Measurements from ENCODE around the gene SWAP70. TPM values are rescaled to one million over a fixed set of nuclear protein-coding genes. Genes with fewer than 3 reads are reported as not detected.
A peak's percentile ranks its signal among the peaks of the same experiment; 100 is the strongest.

Gene SWAP70
- total RNA-seq, 2 donors from 2014 or later, result 28.8 to 30.7 TPM

DNA sequence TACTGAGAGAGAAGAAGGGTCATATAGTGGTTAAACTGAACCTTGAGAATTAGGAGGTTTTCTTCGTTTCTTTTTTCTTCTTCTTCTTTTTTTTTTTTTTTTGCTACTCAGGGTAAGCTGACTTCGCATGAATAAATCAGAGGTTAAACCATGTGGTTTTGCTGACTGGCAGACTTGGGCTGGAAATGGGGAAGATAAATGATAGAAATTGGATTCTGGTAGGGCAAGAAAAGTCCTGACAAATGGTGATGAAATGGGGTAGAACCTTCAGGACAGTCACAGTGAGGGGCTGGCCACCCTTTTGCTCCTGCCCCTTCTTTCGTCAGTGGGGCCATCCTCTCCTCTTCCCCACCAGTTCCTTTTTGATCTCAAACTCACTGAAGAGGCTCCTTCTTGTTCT, 1.6 kb upstream of the SWAP70 start:
- H3K27me3 ChIP-seq (ENCODE audit: control insufficient read depth, insufficient read depth, low read length, poor library complexity, severe bottlenecking), result no peaks in the 10 kb centered on the region
- no peak overlapping the region for H3K9ac ChIP-seq (ENCODE audit: extremely low read depth, low read length, poor library complexity, severe bottlenecking)
- no peak overlapping the region for H3K27ac Mint-ChIP-seq
- peaks cover 6% of the 10 kb centered on the region for H3K36me3 ChIP-seq (ENCODE audit: control insufficient read depth, insufficient read depth, low read length)
- H3K9me3 ChIP-seq (ENCODE audit: control insufficient read depth, low read length), result peaks cover 13% of the 10 kb centered on the region
- TF ChIP-seq, protein P1, sequence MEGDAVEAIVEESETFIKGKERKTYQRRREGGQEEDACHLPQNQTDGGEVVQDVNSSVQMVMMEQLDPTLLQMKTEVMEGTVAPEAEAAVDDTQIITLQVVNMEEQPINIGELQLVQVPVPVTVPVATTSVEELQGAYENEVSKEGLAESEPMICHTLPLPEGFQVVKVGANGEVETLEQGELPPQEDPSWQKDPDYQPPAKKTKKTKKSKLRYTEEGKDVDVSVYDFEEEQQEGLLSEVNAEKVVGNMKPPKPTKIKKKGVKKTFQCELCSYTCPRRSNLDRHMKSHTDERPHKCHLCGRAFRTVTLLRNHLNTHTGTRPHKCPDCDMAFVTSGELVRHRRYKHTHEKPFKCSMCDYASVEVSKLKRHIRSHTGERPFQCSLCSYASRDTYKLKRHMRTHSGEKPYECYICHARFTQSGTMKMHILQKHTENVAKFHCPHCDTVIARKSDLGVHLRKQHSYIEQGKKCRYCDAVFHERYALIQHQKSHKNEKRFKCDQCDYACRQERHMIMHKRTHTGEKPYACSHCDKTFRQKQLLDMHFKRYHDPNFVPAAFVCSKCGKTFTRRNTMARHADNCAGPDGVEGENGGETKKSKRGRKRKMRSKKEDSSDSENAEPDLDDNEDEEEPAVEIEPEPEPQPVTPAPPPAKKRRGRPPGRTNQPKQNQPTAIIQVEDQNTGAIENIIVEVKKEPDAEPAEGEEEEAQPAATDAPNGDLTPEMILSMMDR (conservative IDR thresholded peaks at IDR 0.05), result no peak
- peaks cover 3% of the 10 kb centered on the region for H3K27me3 Mint-ChIP-seq (ENCODE audit: insufficient read depth)
- H3K4me3 Mint-ChIP-seq, result no peak overlapping the region
- H3K36me3 Mint-ChIP-seq (ENCODE audit: low read depth), result peaks cover 13% of the 10 kb centered on the region
- H3K4me3 ChIP-seq (ENCODE audit: low read length), result no peak overlapping the region
- WGBS, 2 experiments (ENCODE audit: insufficient coverage in 1 of 2, insufficient read length in 1 of 2), result 88 to 97% methylated on average over 2 to 3 of the region's 3 CpGs
- H3K4me1 Mint-ChIP-seq, result peaks cover 5% of the 10 kb centered on the region
- peaks cover 11% of the 10 kb centered on the region for H3K9me3 Mint-ChIP-seq
- H3K27ac ChIP-seq (ENCODE audit: low read depth, low read length), result no peak overlapping the region
- peak; percentile 11 for DNase-seq
- no peaks in the 10 kb centered on the region for H3K4me1 ChIP-seq (ENCODE audit: control insufficient read depth, insufficient read depth, low read length)

DNA sequence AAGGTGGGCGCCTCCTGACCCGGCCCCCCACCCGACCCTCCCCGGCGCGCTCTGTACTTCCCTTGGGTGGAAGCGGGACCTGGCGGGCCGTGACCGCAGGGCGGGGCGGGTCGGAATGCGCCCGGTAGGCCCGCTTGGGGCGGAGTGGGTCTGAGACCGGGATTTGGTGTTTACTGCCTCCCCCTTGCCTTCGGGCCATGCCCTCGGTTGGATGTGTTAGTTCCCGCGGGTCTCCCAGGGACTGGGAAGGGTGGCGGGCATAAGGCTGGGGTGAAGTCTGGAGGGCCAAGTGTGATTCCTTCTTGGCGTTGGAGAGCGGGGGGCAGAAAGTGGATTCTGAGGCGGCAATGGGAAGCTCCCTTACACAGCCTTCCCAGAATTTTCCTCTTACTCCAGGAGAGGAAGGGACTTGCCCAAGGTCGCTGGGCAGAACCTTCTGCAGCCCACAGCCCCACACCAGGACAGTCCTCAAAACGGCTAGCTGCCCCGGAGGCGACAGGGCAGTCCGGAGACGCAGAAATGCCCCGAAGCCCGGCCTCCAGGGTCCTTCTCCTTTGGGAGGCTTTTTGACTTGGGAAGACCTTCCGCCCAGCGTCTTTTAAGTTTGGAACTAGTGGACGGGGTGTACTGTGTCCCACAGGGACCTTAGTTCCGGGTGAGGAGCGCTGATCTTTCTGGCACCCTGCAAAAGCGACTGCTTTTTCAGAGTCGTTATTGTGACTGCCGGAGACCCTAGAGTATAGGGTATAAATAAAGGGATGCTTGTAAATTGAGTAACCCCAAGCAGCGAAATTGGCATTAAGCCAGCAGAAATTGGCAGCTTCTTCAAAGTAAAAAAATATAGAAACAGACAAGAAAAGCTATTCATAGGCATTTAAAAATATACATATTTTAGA, 647 bp downstream of the SWAP70 start:
- peak overlapping the region; percentile 86 for H3K4me3 ChIP-seq (ENCODE audit: low read length)
- Mint-ChIP-seq H3K27me3 (ENCODE audit: insufficient read depth) (peaks cover 3% of the 10 kb centered on the region), H3K4me3 (peak overlapping the region; percentile 91), H3K27ac (peak overlapping the region; percentile 98), H3K9me3 (peaks cover 11% of the 10 kb centered on the region), H3K4me1 (peaks cover 5% of the 10 kb centered on the region), H3K36me3 (ENCODE audit: low read depth) (peaks cover 17% of the 10 kb centered on the region)
- H3K27ac ChIP-seq (ENCODE audit: low read depth, low read length), result no peak overlapping the region
- no peaks in the 10 kb centered on the region for H3K27me3 ChIP-seq (ENCODE audit: control insufficient read depth, insufficient read depth, low read length, poor library complexity, severe bottlenecking)
- 2 to 3% methylated on average over 33 to 41 of the region's 43 CpGs for WGBS, 2 experiments (ENCODE audit: insufficient coverage in 1 of 2, insufficient read length in 1 of 2)
- peak overlapping the region; percentile 79 for H3K9ac ChIP-seq (ENCODE audit: extremely low read depth, low read length, poor library complexity, severe bottlenecking)
- H3K9me3 ChIP-seq (ENCODE audit: control insufficient read depth, low read length), result peaks cover 13% of the 10 kb centered on the region
- DNase-seq, result no peak
- TF ChIP-seq, protein P1 (conservative IDR thresholded peaks at IDR 0.05), result no peak
- no peaks in the 10 kb centered on the region for H3K4me1 ChIP-seq (ENCODE audit: control insufficient read depth, insufficient read depth, low read length)
- H3K36me3 ChIP-seq (ENCODE audit: control insufficient read depth, insufficient read depth, low read length), result peaks cover 11% of the 10 kb centered on the region

DNA sequence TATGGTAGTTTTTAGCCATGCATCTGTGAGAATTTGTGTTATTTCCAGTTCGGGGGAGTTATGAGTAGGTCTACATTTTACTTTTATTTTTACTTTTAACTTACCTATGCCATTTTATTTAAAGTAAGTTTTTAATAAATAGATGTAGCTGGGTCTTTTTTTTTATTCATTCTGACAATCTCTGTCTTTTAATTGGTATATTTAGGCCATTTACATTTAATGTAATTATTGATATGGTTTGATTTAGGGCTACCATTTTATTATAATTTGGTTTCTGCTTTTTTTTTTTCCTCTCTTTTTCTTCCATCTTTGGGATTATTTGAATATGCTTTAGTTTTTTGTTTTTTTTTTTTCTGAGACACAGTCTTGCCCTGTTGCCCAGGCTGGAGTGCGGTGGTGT, 1.9 kb downstream of the SWAP70 start:
- Histone ChIP-seq H3K4me3 (ENCODE audit: low read length) (peak overlapping the region; percentile 86), H3K27ac (ENCODE audit: low read depth, low read length) (no peak overlapping the region), H3K36me3 (ENCODE audit: control insufficient read depth, insufficient read depth, low read length) (peaks cover 11% of the 10 kb centered on the region), H3K9ac (ENCODE audit: extremely low read depth, low read length, poor library complexity, severe bottlenecking) (no peak overlapping the region), H3K4me1 (ENCODE audit: control insufficient read depth, insufficient read depth, low read length) (no peaks in the 10 kb centered on the region), H3K9me3 (ENCODE audit: control insufficient read depth, low read length) (peaks cover 13% of the 10 kb centered on the region), H3K27me3 (ENCODE audit: control insufficient read depth, insufficient read depth, low read length, poor library complexity, severe bottlenecking) (no peaks in the 10 kb centered on the region)
- Mint-ChIP-seq H3K4me1 (peaks cover 5% of the 10 kb centered on the region), H3K9me3 (peaks cover 11% of the 10 kb centered on the region), H3K36me3 (ENCODE audit: low read depth) (peaks cover 19% of the 10 kb centered on the region), H3K27me3 (ENCODE audit: insufficient read depth) (peaks cover 3% of the 10 kb centered on the region), H3K27ac (no peak overlapping the region), H3K4me3 (peak overlapping the region; percentile 91)
- TF ChIP-seq, protein P1 (conservative IDR thresholded peaks at IDR 0.05), result no peak
- WGBS, 2 experiments (ENCODE audit: insufficient coverage in 1 of 2, insufficient read length in 1 of 2), result 100% methylated on average over 1 to 2 of the region's 2 CpGs
- no peak for DNase-seq
